Vein endothelial cell (primary cell): ENCODE measurements around the gene SYT11. TPM values are rescaled to one million over a fixed set of nuclear protein-coding genes. Genes with fewer than 3 reads are reported as not detected.
A peak's percentile ranks its signal among the peaks of the same experiment; 100 is the strongest.

Experiments used
- small RNA-seq: library from RNA; depleted of rRNA; stranded (forward); fragments of <200 nt; gene quantifications from one replicate; pipeline ENCODE3, GENCODE V24; 2012
- total RNA-seq: library from RNA; depleted of rRNA; stranded (reverse); fragments of >200 nt; gene quantifications from 2 replicates; pipeline ENCODE4 v1.2.3, GENCODE V29; 2012

The SYT11 gene, protein sequence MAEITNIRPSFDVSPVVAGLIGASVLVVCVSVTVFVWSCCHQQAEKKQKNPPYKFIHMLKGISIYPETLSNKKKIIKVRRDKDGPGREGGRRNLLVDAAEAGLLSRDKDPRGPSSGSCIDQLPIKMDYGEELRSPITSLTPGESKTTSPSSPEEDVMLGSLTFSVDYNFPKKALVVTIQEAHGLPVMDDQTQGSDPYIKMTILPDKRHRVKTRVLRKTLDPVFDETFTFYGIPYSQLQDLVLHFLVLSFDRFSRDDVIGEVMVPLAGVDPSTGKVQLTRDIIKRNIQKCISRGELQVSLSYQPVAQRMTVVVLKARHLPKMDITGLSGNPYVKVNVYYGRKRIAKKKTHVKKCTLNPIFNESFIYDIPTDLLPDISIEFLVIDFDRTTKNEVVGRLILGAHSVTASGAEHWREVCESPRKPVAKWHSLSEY
- 34.4 and 35.9 TPM in 2 replicates for total RNA-seq

DNA sequence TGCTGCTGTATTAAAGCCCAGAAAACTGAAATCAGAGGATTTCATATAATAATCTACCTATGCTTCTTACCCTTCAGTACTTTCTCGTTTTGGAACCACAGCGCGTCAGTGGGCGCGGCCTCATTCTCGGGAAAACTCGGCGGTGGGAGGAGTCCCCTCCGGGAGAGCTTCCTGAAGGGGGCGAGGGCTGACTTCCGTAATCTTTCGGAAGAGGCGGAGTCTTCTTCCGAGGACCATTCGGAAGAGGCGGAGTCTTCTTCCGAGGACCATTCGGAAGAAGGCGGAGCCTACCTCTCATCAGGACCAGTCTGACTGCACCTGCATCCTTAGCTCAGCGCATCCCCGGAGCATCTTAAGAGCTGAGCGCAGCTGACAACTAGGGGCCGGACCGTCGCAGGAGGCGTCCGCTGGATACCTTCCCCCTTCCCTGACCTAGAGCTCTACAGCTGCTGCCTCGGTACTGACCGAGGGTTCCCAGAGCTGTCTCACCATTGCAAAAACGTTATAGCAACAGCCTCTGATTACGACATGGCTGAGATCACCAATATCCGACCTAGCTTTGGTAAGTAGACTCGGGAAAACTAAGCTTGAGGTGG, at the start of gene SYT11:
Gene SYT11 (plus strand): TSS at position 334 of the 596 bp plus-strand sequence. CDS start 195 bp downstream, at position 529.

GRCh38 chr1:155856975-155857930, 2.1 kb upstream of the SYT11 start, which contains the start of gene GON4L:
Gene GON4L (minus strand): TSS chr1:155857214. CDS start chr1:155853780, 3,434 bp downstream.

GRCh38 chr1:155911156-155912055, 52.0 kb downstream of the SYT11 start, which contains the start of gene RIT1:
Gene RIT1 (minus strand): TSS chr1:155911349. CDS start chr1:155910761, 588 bp downstream.

DNA sequence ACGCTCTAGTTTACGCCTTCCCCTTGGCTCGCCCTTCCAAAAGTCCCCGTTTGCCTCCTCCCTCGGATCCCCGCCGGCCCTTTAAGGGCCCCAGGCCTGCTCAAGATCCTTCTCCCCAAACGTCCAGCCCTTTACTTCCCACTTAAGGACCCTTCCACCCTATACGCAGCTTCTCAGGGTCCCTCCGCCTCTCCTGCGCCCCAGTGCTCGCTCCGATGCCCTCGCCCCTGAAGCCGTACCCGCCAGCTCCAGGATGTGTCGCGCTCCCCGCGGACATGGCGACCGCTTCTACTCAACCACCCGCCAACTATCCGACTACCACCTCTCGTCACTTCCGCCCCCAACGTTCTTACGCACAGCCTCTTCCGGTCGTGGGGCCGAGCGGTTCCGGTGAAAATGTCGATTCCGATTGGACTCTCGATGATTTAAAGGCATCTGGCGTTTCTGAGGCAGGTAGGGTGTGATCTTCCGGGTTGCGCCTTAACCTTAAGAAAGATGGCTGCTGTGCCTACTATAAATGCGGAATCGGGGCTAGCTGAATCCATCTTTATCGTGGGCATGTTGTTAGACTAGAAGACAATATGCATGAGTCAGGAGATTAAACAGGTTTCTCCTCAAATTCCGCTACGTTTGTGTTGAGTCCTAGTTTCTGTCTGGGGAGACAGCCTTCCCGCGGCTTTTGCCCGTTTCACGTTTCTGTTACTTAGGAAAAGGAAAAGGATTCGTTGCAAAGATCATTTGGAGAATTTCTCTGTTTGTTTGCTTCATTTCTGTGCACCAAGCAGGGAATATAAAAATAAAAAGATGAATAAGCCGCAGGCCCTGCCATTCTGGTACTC, 74.9 kb downstream of the SYT11 start, which contains the start of gene KHDC4:
Gene KHDC4 (minus strand): TSS at position 317 of the 839 bp plus-strand sequence. CDS start 40 bp downstream, at position 277.

Small RNA genes lying within 50 kb of the gene (small RNA-seq; reads per million reads assigned to genes)
- gene RF00015: not detected
- gene SCARNA4: not detected
- gene SNORA80E: 82.9 reads per million, percentile 99 among the genes with 10 or more reads in this experiment

Other genes with a start within 250 kb of the SYT11 start
- gene MSTO1, start 249.3 kb upstream of the SYT11 start, total RNA-seq: 25.2 and 27.8 TPM in 2 replicates
- 54.5 and 57.6 TPM in 2 replicates for gene YY1AP1, start 170.8 kb upstream of the SYT11 start, total RNA-seq
- 74.7 and 95.7 TPM in 2 replicates for gene DAP3, start 170.5 kb upstream of the SYT11 start, total RNA-seq
- gene GON4L, start 2.4 kb upstream of the SYT11 start, total RNA-seq: 37.9 and 42.8 TPM in 2 replicates
- 35.6 and 48.0 TPM in 2 replicates for gene RIT1, start 51.8 kb downstream of the SYT11 start, total RNA-seq
- gene KHDC4, start 74.8 kb downstream of the SYT11 start, total RNA-seq: 36.6 and 40.6 TPM in 2 replicates
- gene RXFP4, start 82.1 kb downstream of the SYT11 start, total RNA-seq: not detected in 2 replicates
- gene ARHGEF2, start 119.0 kb downstream of the SYT11 start, total RNA-seq: 100 and 106 TPM in 2 replicates
- gene SSR2, start 161.4 kb downstream of the SYT11 start, total RNA-seq: 605 and 637 TPM in 2 replicates
- gene UBQLN4, start 194.2 kb downstream of the SYT11 start, total RNA-seq: 30.4 and 33.1 TPM in 2 replicates
- gene LAMTOR2, start 195.2 kb downstream of the SYT11 start, total RNA-seq: 43.7 and 70.9 TPM in 2 replicates
- gene RAB25, start 201.6 kb downstream of the SYT11 start, total RNA-seq: not detected in 2 replicates
- gene MEX3A, start 222.9 kb downstream of the SYT11 start, total RNA-seq: 15.8 and 19.9 TPM in 2 replicates